Activated naive CD4-positive, alpha-beta T cell treated with anti-CD3 and anti-CD28 coated beads, Interleukin-2, amount 50 U/mL, for 16 hours (primary cell): ENCODE results near the gene MBTD1.
"Not testable (repeated sequence)": the region's sequence is repeated elsewhere in the genome, so short reads cannot be mapped to it uniquely, and the experiment has no call there.

Source experiments
- DNase-seq: peaks from one replicate; pipeline ENCODE4 v3.0.0-alpha.2; 2020

Gene MBTD1

GRCh38 chr17:51251010-51251409 lies 8.8 kb downstream of the MBTD1 start:
- DNase-seq, result no peak

DNA sequence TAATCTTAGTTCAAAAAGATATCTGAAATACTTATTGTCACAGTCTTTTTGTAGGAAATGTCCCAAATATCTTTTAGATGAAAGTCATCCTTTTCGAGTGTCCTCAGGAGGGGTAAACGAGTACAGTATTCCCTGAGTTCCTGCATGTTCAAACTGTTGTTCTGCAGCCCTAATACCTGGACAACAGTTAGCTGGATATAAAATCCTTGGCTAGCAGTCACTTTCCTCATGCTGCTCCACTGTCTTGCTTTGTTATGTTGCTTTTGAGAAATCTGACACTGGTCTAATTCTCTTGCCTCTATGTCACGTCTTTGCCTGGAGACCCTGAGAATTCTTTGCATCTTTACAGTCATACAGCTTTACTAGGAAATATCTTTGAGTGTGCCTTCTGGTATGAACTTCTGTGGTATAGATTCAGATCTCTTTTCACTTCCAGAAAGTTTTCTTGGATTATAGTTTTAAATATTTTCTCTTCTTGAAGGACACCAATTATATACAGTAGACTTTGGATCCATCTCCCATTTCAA lies 9.5 kb downstream of the MBTD1 start:
- no peak for DNase-seq

- DNase-seq, result no peak
These were observed 14.3 kb downstream of the MBTD1 start for GRCh38 chr17:51245535-51245934.

DNA sequence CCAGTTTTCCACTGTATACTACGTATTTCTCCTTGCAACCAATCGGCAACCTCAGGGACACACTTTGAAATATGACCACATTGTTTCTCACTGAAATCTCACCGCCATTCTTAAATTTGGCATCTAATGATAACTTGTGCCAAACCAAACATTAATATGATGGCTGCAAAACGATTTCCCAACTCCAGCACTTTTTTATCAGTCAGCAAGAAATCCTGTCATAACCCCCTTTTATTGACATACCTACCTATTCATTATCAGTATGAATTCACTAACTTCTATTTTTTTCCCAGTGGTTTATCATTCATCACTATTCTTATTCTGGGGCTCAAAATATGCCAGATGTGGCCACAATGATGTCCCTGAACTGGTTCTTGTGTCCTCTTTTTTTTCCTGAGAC lies 15.8 kb downstream of the MBTD1 start:
- no peak for DNase-seq

DNA sequence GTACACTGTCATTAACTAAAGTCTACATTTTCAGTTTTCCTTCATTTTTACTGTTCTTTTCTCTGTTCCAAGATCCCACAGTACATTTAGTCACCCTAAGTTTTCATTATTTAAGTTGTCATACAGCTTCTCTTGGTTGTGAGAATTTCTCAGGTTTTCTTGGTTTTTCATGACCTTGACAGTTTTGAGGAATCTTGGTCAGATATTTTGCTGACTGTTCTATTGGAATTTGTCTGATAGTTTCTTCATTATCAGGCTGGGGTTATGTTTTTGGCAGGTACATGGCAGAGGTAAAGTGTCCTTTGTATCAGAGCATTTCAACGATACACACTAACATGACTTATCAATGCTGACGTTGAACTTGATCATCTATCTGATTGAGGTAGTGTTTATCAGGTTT lies 19.6 kb downstream of the MBTD1 start:
- no peak for DNase-seq

GRCh38 chr17:51238255-51238887 lies 21.5 kb downstream of the MBTD1 start:
- DNase-seq, result no peak

DNA sequence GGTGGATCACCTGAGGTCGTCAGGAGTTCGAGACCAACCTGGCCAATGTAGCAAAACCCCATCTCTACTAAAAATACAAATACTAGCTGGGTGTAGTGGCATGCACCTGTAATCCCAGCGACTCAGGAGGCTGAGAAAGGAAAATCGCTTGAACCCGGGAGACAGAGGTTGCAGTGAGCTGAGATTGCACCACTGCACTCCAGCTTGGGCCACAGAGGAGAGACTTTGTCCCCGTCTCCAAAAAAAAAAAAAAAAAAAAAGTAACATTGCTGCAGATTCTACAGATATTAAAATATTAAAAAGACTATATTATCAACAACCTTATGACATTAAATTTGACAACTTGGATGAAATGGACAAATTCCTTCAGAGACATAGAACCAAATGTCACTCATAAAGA lies 25.7 kb downstream of the MBTD1 start:
- no peak for DNase-seq

GRCh38 chr17:51231999-51232398 lies 27.9 kb downstream of the MBTD1 start:
- no peak for DNase-seq

DNA sequence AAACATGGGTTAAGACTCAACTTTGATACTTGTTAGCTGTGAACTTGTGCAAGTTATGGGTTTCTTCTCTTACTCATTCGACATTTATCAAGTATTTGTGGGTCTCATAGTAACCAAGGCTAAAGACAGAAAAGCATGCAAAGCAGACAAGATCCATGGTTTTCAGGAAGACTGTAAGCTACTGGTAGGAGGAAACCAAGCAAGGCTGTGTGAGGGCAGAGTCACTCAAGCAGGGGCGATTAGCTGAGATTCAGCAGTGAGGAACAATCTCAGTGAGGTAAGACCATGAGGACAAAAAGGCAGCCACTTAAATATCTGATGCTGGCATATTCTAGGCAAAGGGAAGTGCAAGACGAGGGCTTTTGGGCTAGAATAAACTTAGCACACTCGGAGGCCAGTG lies 29.5 kb downstream of the MBTD1 start:
- DNase-seq, result no peak

GRCh38 chr17:51229889-51230288 lies 30.0 kb downstream of the MBTD1 start:
- no peak for DNase-seq

DNA sequence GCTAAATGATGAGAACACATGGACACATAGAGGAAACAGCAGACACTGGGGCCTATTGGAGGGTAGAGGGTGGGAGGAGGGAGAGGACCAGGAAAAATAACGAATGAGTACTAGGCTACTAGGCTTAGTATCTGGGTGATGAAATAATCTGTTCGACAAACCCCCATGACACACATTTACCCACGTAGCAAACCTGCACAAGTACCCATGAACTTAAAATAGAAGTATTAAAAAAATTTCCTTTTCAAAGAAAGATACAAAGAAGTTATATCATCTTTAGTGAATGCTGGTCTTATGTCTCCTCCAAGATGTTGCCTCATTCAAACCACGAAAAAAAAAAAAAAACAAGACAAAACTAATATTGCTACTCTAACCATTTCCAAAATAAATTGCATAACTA lies 31.7 kb downstream of the MBTD1 start:
- DNase-seq, result no peak

DNA sequence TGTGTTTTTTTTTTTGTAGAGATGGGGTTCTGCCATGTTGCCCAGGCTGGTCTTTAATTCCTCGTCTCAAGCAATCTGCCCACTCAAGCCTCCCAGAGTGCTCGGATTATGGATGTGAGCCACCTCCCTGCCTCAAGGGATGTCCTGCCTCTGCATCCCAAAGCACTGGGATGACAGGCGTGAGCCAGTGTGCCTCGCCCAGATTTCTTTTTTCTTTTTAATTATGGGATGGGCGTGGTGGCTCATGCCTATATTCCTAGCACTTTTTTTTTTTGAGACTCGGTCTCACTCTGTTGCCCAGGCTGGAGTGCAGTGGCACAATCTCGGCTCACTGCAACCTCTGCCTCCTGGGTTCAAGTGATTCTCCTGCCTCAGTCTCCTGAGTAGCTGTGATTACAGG lies 34.3 kb downstream of the MBTD1 start:
- DNase-seq, result not testable (repeated sequence)

DNA sequence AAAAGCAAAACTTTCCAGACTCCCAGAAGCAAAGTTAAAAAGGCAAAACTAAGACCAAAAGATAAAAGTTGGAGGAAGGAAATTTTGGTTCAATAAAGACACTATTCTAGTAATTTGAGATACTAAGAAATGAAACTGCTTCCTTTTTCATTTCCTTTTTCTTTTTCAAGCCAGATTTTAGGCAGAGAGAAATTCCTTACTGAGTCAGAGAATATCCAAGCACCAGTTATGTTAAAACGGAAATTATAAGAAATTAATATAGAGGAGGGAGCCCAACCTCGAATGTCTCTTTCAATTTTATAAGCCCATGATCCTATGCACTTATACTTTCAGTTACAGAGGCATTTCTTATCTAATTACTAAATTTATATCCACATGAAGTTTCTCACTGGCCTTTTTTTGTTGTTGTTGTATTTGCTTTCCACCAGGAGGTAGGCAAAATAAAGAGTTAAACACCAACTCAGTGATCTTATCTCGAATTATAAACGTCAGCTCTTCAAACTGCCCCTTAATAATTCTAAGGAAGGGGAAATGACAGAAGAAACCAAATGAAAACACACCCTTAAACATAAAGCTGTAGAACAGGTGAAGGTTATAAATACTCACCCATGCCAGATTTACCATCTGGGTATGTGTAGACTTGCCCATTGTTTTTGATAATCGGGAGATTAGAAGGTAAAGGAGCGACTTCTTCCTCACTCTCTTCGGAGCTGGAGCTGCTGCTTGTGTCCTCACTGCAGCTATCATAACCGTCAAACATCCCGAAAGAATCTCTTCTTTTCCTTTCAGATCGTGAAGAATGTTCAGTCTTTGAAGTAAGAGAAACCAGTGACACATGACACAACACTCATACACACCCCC lies 35.2 kb downstream of the MBTD1 start:
- no peak for DNase-seq

DNA sequence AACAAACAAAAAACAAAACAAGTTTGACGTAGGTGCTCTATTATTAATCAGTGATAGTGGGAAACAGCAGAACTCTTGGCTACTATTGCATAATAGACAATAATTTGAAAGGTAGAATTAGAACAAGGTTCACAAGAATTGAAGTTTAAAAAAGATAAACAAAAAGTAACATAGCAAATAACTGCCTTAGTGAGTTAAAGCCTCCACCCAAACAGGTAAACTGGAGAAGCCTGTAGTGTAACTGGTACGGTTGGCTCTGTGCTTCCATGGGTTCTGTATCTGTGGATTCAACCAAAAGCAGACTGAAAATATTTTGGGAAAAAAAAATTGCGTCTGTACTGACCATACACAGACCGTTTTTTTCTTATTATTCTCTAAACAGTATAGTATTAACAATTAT lies 38.5 kb downstream of the MBTD1 start:
- DNase-seq, result no peak

DNA sequence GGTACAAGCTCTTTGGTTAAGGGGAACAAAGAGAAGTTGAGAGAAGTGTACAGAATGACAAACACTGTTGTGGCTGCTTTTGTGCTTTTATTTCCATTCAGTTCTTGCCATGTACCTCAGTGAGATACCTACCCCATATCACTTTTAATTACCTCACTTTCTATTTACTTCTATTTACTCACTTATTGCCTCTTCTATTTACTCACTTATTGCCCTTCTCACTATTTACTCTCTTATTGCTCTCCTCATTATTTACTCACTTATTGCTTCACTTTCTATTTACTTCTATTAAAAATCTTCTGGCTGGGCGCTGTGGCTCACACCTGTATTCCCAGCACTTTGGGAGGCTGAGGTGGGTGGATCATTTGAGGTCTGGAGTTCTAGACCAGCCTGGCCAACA lies 41.9 kb downstream of the MBTD1 start:
- DNase-seq, result no peak

DNA sequence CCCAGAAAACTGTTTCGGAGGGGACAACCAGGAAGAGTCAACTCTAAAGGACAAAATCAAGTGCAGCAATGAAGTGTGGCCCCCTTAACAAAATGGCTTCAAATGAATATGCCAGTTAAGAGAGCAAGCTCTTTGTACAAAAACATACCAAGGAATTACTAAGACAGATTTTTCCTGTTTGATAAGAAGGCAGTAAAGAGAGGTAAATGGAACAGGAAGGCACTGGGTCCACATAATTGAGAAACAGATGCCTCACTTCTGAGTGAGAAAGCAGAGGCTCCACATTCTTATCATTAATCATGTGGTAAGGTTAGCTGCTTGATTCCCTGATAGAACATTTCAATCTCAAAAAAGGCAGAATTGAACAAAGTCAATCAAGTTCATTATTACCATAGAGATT lies 44.9 kb downstream of the MBTD1 start:
- DNase-seq, result no peak

DNA sequence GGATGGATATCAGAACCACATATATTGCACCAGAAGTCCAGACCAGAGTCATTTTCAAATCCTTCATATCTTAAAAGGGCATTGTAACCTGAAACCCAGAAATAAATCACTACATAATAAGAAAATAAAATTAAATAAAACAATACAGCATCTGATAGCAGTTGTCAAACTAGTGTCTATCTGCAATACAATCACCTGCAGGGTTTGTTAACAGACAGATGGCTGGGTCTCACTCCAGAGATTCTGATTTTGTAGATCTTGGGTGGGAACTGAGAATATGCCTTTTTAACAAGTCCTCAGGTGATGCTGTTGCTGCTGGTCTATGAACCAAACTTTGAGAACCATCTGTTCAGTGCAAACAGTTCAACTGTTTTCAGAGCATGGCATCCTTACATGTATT lies 56.0 kb downstream of the MBTD1 start:
- DNase-seq, result no peak

GRCh38 chr17:51200846-51201245 lies 59.0 kb downstream of the MBTD1 start:
- no peak for DNase-seq

- no peak for DNase-seq
These were observed 59.6 kb downstream of the MBTD1 start for GRCh38 chr17:51200295-51200694.

DNA sequence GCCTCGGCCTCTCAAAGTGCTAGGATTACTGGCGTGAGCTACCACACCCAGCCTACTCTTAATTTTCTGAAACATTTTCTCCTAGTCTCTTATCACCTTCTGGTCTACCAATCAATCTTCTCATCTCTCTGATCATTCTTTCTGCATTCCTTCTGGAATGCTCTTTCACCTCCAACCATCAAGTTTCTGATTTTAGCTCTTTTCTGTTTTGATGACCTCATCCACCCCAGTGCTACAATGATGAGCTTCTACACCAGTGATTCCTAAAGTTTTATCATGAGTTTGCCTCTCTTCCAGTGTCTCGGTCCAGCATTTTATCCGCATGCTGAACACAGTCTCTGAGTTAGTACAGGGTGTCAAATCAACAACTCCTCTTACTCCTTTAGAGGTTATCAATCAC lies 62.1 kb downstream of the MBTD1 start:
- DNase-seq, result no peak

DNA sequence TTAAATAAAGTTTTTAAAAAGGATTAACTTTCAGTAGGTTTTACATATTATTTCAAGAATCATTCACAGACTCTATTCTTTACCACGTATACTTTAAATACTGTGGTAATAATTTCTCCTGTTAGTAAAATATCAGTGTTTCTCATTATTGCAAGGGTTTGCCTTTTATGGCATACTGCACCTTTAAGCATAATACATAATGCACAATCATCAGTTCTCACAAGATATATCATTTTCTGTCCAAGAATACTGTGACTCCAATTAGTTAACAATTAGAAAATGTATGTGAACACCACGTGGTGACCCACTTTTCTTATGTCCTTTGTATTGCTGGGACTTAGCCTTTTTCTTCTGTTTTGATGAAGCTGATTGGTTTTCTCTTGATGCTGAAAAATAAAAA lies 68.0 kb downstream of the MBTD1 start:
- no peak for DNase-seq

- no peak for DNase-seq
These were observed 70.2 kb downstream of the MBTD1 start for GRCh38 chr17:51189628-51190027.

GRCh38 chr17:51189162-51189561 lies 70.7 kb downstream of the MBTD1 start:
- DNase-seq, result no peak

DNA sequence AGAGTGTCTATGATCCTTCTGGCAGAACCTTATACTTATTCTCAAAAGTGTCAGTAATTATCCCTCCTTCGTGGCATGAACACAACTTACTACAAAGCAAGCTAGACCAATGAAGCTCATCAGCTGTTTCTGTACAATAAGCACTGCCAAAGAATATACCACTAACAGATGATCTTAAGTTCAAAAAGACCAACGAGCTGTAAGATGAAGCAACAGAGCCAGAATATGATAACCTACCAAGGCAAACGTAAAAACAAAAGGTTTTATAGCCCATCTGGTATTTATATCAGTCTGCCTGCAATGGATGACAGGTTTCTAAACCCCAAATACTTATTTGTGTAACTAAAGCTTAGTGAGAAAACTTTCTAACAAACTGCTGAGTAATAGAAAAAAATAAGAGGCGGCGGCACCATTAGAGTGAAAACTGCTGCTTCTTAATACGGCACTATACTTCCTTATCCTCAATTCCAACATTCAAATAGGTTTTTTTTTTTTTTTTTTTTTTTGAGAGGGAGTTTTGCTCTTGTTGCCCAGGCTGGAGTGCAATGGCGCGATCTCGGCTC lies 71.5 kb downstream of the MBTD1 start:
- no peak for DNase-seq
